Measurements from ENCODE around the gene FHL1. TPM values are rescaled to one million over a fixed set of nuclear protein-coding genes. Genes with fewer than 3 reads are reported as not detected.

Gene FHL1
- total RNA-seq, 1 donor from 2014 or later, result 248 TPM

GRCh38 chrX:136250191-136251040 lies 103.1 kb downstream of the FHL1 start:
- DNase-seq (no peak), ATAC-seq (peak; percentile 62 to 72)
- Histone ChIP-seq H3K4me1 (no peaks in the 10 kb centered on the region), H3K4me3 (peak overlapping the region; percentile 68), H3K9me3 (no peaks in the 10 kb centered on the region), H3K36me3 (no peaks in the 10 kb centered on the region), H3K27me3 (ENCODE audit: low read depth) (no peaks in the 10 kb centered on the region), H3K27ac (peak overlapping the region; percentile 78)
- intact Hi-C loops (cut with DNase I), result no loop called here
- TF ChIP-seq, protein P1, sequence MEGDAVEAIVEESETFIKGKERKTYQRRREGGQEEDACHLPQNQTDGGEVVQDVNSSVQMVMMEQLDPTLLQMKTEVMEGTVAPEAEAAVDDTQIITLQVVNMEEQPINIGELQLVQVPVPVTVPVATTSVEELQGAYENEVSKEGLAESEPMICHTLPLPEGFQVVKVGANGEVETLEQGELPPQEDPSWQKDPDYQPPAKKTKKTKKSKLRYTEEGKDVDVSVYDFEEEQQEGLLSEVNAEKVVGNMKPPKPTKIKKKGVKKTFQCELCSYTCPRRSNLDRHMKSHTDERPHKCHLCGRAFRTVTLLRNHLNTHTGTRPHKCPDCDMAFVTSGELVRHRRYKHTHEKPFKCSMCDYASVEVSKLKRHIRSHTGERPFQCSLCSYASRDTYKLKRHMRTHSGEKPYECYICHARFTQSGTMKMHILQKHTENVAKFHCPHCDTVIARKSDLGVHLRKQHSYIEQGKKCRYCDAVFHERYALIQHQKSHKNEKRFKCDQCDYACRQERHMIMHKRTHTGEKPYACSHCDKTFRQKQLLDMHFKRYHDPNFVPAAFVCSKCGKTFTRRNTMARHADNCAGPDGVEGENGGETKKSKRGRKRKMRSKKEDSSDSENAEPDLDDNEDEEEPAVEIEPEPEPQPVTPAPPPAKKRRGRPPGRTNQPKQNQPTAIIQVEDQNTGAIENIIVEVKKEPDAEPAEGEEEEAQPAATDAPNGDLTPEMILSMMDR (IDR thresholded peaks at IDR 0.05), result no peak

DNA sequence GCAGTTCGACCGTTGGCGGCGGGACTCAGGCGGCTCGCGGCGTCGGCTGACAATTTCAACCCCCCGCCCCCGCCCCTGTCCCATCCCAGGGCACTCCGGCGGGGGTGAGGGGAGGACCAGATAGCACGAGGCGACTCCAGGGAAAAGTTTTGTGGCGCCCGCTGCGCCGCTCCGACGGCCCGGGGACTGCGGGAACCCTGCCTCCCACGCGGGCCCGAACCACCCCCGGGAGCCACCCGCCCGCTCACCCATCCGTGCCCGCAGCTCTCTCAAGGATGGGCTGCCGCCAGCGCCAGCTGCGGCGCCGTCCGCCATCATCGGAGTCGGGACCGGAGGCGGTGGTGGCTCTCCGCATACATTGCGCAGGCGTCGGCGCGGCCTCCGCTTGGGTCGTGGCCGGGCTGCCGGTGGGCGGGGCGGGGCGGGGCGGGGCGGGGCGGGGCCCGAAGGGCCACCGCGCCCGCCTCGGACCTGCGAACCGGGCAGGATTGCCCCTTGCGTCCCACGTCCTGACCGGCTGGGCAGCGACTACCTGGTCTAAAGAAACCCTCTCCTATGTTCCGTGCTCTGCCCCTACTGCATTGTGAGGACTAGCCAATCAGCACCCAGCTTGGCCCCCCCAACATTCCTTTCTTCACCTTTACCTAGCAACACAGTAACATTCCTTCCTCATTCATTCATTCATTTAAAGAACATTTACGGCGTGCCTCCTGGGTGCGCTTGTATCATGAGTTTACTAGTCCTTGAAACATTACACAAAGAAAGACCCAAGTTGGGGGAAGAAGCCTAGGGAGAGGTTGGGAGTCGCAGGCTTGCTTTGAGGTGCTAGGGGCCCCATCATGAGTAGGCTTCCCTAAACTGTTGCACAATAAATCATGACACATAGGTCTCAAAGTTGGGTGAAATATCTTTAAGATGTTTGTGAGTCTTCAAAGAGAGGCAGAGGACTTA lies 104.0 kb downstream of the FHL1 start, which contains the start of gene MAP7D3:
Gene MAP7D3, minus strand, starts transcription at position 360 of the 951 bp plus-strand sequence. Its CDS starts 42 bp downstream, at position 318.
- H3K4me1 ChIP-seq, result no peaks in the 10 kb centered on the region
- no peaks in the 10 kb centered on the region for H3K27me3 ChIP-seq (ENCODE audit: low read depth)
- ATAC-seq (peak; percentile 97), DNase-seq (peak; percentile 80)
- H3K9me3 ChIP-seq, result no peaks in the 10 kb centered on the region
- H3K27ac ChIP-seq, result peak within 1 kb of the TSS; percentile 78
- intact Hi-C loops (cut with DNase I), result no loop called here
- TF ChIP-seq, protein P1 (IDR thresholded peaks at IDR 0.05), result no peak
- peak within 1 kb of the TSS; percentile 68 for H3K4me3 ChIP-seq
- no peaks in the 10 kb centered on the region for H3K36me3 ChIP-seq

GRCh38 chrX:136255541-136255940 lies 108.2 kb downstream of the FHL1 start:
- Histone ChIP-seq H3K9me3 (no peaks in the 10 kb centered on the region), H3K27me3 (ENCODE audit: low read depth) (no peaks in the 10 kb centered on the region), H3K4me3 (no peak overlapping the region), H3K27ac (no peak overlapping the region), H3K4me1 (no peaks in the 10 kb centered on the region), H3K36me3 (no peaks in the 10 kb centered on the region)
- TF ChIP-seq, protein P1 (IDR thresholded peaks at IDR 0.05), result no peak
- no peak for DNase-seq
- ATAC-seq, result no peak
- intact Hi-C loops (cut with DNase I), result no loop called here

GRCh38 chrX:136256026-136256425 lies 108.7 kb downstream of the FHL1 start:
- Histone ChIP-seq H3K27ac (no peak overlapping the region), H3K27me3 (ENCODE audit: low read depth) (no peaks in the 10 kb centered on the region), H3K9me3 (no peaks in the 10 kb centered on the region), H3K4me1 (no peaks in the 10 kb centered on the region), H3K36me3 (no peaks in the 10 kb centered on the region), H3K4me3 (no peak overlapping the region)
- intact Hi-C loops (cut with DNase I), result no loop called here
- ATAC-seq (no peak), DNase-seq (no peak)
- TF ChIP-seq, protein P1 (IDR thresholded peaks at IDR 0.05), result no peak

DNA sequence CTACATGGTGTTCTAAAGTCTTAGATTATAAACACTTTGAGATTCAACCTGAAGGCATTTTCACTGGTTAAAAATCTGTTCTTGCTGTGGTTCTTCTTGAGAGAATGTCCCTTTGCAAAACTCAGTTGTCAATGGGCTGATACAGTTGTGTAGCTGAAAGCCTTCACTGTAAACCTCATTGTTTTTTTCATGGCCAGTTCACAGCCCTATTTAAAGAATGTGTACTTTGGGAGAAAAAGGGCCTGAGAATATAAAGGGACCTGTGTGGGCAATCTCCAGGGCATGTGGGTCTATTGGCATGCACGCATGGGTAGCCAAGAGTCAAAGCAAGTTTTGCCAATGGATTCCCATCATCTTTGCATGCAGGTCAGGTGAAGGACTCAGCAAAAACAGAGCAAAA lies 111.6 kb downstream of the FHL1 start:
- no peaks in the 10 kb centered on the region for H3K36me3 ChIP-seq
- no peaks in the 10 kb centered on the region for H3K9me3 ChIP-seq
- H3K4me1 ChIP-seq, result no peaks in the 10 kb centered on the region
- DNase-seq (no peak), ATAC-seq (no peak)
- intact Hi-C loops (cut with DNase I), result no loop called here
- TF ChIP-seq, protein P1 (IDR thresholded peaks at IDR 0.05), result no peak
- no peaks in the 10 kb centered on the region for H3K27me3 ChIP-seq (ENCODE audit: low read depth)
- H3K4me3 ChIP-seq, result no peak overlapping the region
- peak overlapping the region; percentile 24 for H3K27ac ChIP-seq
